Breast epithelium (tissue), 4 donors: Measurements from ENCODE around the gene GALNTL6. TPM values are rescaled to one million over a fixed set of nuclear protein-coding genes. Genes with fewer than 3 reads are reported as not detected.

Source experiments
- DNase-seq, 2 donors: peaks; one replicate each; pipeline ENCODE4 v3.0.0-alpha.2; 2019; ENCODE audit warnings: low spot score in 2 of 2
- H3K27ac ChIP-seq, 2 donors: fragments of 200-600 bp; sonication (generic) in 1 of 2; one replicate each; pipeline ENCODE4 v1.5.1; 2016 to 2019; ENCODE audit warnings: mild to moderate bottlenecking in 1 of 2
- H3K27me3 ChIP-seq, 2 donors: fragments of 200-600 bp; sonication (generic) in 1 of 2; one replicate each; pipeline versions ENCODE4 v1.5.1 to v1.6.0; 2017 to 2019; ENCODE audit warnings: control low read depth in 1 of 2, mild to moderate bottlenecking in 1 of 2
- H3K36me3 ChIP-seq: fragments of 200-600 bp; one replicate; pipeline ENCODE4 v1.5.1; 2019
- H3K4me1 ChIP-seq, 2 donors: fragments of 200-600 bp; sonication (generic); one replicate each; pipeline ENCODE4 v1.5.1; 2016 to 2019; ENCODE audit warnings: control low read depth in 1 of 2
- H3K4me3 ChIP-seq, 3 donors: fragments of 200-600 bp; sonication (generic); 1 replicate in 2 of 3; 2 replicates in 1 of 3; pipeline ENCODE4 v1.5.1; 2016 to 2019; ENCODE audit warnings: mild to moderate bottlenecking in 3 of 3, moderate library complexity in 2 of 3
- H3K9me3 ChIP-seq, 2 donors: fragments of 200-600 bp; sonication (generic) in 1 of 2; one replicate each; pipeline ENCODE4 v1.5.1; 2016 to 2019; ENCODE audit warnings: control low read depth in 1 of 2
- CTCF ChIP-seq, 3 donors: fragments of 450-650 bp; IDR thresholded peaks; one replicate each; pipeline ENCODE4 v1.5.1; 2016 to 2017; ENCODE audit warnings: antibody characterized with exemption in 3 of 3, mild to moderate bottlenecking in 3 of 3, moderate library complexity in 3 of 3
- POLR2A ChIP-seq: fragments of 450-650 bp; IDR thresholded peaks from one replicate; pipeline ENCODE4 v1.6.1; 2016; ENCODE audit warnings: antibody characterized with exemption, mild to moderate bottlenecking, moderate library complexity
- POLR2AphosphoS5 ChIP-seq, 3 donors: sonication (generic); formaldehyde crosslinking; IDR thresholded peaks; one replicate each; pipeline ENCODE4 v1.6.1; 2017; ENCODE audit warnings: antibody characterized with exemption in 3 of 3
- intact Hi-C: fragments of 100-400 bp; cut with DNase I; formaldehyde crosslinking; loops from one replicate; pipeline ENCODE4 v1.15.1; 2023; ENCODE audit warnings: low total_unique reads
- total RNA-seq, 3 donors: library from RNA; depleted of rRNA; stranded (reverse); fragments of >200 nt; gene quantifications; one replicate each; pipeline ENCODE4 v1.1.0, GENCODE V29; 2016

Gene GALNTL6
- total RNA-seq, 3 donors from 2014 or later: 0.29 to 0.98 TPM; not detected in 1

- Histone ChIP-seq H3K9me3 (no peaks in the 10 kb centered on the region), H3K36me3 (no peaks in the 10 kb centered on the region), H3K4me1 (no peaks in the 10 kb centered on the region), H3K27ac (no peak overlapping the region), H3K4me3 (no peak overlapping the region), H3K27me3 (no peaks in the 10 kb centered on the region)
- DNase-seq: no peak
- TF ChIP-seq POLR2AphosphoS5 (IDR thresholded peaks at IDR 0.05) (no peak), CTCF (IDR thresholded peaks at IDR 0.05) (no peak), POLR2A (no peak)
- intact Hi-C loops: no loop called here
Observed at GRCh38 chr4:172055046-172055445, 241.8 kb downstream of the GALNTL6 start.

GRCh38 chr4:172055498-172055897, 242.3 kb downstream of the GALNTL6 start:
- Histone ChIP-seq H3K27me3 (no peaks in the 10 kb centered on the region), H3K9me3 (no peaks in the 10 kb centered on the region), H3K36me3 (no peaks in the 10 kb centered on the region), H3K4me3 (no peak overlapping the region), H3K27ac (no peak overlapping the region), H3K4me1 (no peaks in the 10 kb centered on the region)
- no peak for DNase-seq
- TF ChIP-seq CTCF (IDR thresholded peaks at IDR 0.05): no peak
- no peak for TF ChIP-seq POLR2A
- no peak for TF ChIP-seq POLR2AphosphoS5 (IDR thresholded peaks at IDR 0.05)
- intact Hi-C loops: no loop called here

GRCh38 chr4:172061204-172061603, 248.0 kb downstream of the GALNTL6 start:
- Histone ChIP-seq H3K36me3 (no peaks in the 10 kb centered on the region), H3K9me3 (no peaks in the 10 kb centered on the region), H3K4me1 (no peaks in the 10 kb centered on the region), H3K27ac (no peak overlapping the region), H3K4me3 (no peak overlapping the region), H3K27me3 (no peaks in the 10 kb centered on the region)
- TF ChIP-seq POLR2A (no peak), POLR2AphosphoS5 (IDR thresholded peaks at IDR 0.05) (no peak), CTCF (IDR thresholded peaks at IDR 0.05) (no peak)
- intact Hi-C loops: no loop called here
- DNase-seq: no peak

GRCh38 chr4:172068506-172068905, 255.3 kb downstream of the GALNTL6 start:
- TF ChIP-seq POLR2A: no peak
- no peak for TF ChIP-seq POLR2AphosphoS5 (IDR thresholded peaks at IDR 0.05)
- TF ChIP-seq CTCF (IDR thresholded peaks at IDR 0.05): no peak
- DNase-seq: no peak
- H3K9me3 ChIP-seq: no peaks in the 10 kb centered on the region
- intact Hi-C loops: no loop called here
- no peak overlapping the region for H3K4me3 ChIP-seq
- H3K27me3 ChIP-seq: no peaks in the 10 kb centered on the region
- H3K27ac ChIP-seq: no peak overlapping the region
- no peaks in the 10 kb centered on the region for H3K36me3 ChIP-seq
- H3K4me1 ChIP-seq: no peaks in the 10 kb centered on the region

GRCh38 chr4:172073590-172073989, 260.4 kb downstream of the GALNTL6 start:
- no peaks in the 10 kb centered on the region for H3K4me1 ChIP-seq
- intact Hi-C loops: no loop called here
- H3K27me3 ChIP-seq: no peaks in the 10 kb centered on the region
- no peaks in the 10 kb centered on the region for H3K36me3 ChIP-seq
- no peak for TF ChIP-seq POLR2AphosphoS5 (IDR thresholded peaks at IDR 0.05)
- no peak for TF ChIP-seq CTCF (IDR thresholded peaks at IDR 0.05)
- TF ChIP-seq POLR2A: no peak
- no peaks in the 10 kb centered on the region for H3K9me3 ChIP-seq
- no peak overlapping the region for H3K27ac ChIP-seq
- DNase-seq: no peak
- no peak overlapping the region for H3K4me3 ChIP-seq
